Measurements from ENCODE around the gene DHX9.
"Not testable (repeated sequence)": the region's sequence is repeated elsewhere in the genome, so short reads cannot be mapped to it uniquely, and the experiment has no call there.

Gene DHX9

DNA sequence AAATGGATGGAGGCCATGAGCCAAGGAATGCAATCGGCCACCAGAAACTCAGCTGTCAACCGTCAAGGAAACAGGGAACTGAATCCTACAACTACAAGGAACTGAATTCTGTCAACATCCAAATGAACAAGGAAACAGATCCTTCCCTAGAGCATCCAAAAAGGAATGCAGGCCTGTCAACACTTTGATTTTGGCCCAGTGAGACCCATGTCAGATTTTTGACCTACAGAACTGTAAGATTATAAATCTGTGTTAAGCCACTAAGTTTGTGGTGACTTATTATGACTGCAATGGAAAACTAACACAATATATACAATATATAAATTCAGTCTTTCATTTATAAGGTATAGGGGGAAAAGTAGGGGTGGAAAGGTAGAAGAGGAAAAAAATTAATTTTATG is 58.5 kb downstream of the DHX9 start:
- DNase-seq = no peak

DNA sequence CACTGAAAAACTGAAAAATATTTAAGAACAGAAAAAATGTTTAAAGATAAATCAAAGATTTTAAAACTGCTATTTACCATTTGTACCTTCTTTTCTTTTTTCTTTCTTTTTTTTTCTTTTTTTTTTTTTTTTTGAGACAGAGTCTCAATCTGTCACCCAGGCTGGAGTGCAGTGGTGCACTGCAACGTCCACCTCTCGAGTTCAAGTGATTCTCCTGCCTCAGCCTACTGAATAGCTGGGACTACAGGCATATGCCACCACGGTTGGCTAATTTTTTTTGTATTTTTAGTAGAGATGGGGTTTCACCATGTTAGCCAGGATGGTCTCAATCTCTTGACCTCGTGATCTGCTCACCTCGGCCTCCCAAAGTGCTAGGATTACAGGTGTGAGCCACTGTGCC is 62.8 kb downstream of the DHX9 start:
- not testable (repeated sequence) for DNase-seq

DNA sequence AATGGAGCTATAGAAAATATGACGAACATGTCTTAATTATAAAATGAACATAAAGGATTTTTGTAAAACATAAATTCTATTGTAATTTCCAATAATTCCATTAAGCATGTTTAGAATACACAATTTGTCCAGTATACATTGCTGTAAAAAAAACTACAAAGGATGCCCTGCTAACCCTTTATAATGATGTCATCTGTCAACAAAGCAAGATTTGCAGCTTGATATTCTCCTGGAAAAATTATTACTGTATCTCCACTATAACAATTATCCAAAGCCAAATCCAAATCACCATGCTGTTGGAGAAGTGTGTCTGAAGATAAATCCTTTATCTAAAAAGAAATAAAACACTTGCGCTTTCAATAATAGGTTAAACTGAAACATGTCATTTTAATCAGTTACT is 66.2 kb downstream of the DHX9 start:
- DNase-seq = no peak

DNA sequence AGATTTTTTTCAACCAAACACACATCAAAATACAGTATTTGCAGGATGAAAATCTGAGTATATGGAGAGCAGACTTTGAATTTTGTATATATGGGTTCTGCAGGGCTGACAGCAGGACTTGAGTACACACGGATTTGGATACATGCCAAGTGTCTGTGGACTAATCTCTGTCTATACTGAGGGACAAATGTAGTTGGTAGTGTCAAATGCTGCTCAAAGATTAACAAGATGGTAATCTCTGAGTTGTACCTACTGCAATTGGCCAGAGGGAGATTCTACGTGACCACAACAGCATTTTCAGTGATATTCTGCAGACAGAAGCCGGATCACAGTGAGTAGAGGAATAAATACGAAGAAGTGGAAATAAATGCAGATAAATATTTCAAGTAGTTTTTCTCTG is 70.4 kb downstream of the DHX9 start:
- peak; percentile 73 for DNase-seq

DNA sequence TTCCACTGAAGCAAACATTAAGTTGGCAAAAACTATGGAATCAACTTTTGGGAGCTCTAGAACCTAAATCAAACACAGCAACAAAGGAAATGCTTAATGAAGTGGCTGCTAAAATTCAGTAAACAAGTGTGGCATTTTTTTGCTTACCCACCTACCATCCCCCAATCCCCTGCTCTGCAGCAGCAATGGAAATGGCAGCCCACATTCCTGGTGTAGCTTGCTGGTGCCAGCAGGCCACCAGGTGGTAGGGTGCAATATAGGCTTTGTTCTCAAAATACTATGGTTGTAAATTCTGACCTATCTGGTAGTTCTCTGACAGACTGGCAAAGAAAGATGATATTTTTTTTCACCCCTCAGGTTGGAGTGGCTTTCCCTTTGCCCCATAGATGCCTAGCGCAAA is 71.0 kb downstream of the DHX9 start:
- peak; percentile 14 for DNase-seq

DNA sequence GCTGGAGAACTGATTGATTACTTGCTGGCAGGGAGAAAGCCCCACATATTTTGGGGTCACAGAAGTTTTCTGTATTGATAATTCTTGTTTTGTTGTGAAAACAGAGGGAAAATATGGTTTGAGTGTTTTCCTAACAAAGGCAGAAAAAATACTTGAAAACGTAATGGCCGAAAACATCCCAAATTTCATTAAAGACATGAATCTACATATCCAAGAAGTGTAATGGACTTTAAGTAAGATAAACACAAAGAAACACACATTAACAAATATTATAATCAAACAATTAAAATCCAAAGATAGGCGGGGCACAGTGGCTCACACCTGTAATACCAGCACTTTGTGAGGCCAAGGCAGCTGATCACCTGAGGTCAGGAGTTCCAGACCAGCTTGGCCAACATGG is 74.3 kb downstream of the DHX9 start:
- no peak for DNase-seq

DNA sequence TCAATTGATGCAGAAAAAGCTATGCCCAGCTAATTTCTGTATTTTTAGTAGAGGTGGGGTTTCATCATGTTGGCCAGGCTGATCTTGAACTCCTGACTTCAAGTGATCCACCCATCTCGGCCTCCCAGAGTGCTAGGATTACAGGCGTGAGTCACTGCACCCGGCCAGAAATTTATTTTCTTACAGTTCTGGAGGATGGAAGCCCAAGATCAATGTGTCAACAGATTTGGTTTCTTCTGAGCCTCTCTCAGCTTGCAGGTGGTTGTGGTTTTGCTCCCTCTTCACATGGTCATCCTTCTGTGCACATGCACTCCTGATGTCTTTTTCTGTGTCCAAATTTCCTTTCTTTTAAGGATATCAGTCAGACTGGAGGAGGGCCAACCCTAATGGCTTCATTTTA is 78.2 kb downstream of the DHX9 start:
- no peak for DNase-seq

DNA sequence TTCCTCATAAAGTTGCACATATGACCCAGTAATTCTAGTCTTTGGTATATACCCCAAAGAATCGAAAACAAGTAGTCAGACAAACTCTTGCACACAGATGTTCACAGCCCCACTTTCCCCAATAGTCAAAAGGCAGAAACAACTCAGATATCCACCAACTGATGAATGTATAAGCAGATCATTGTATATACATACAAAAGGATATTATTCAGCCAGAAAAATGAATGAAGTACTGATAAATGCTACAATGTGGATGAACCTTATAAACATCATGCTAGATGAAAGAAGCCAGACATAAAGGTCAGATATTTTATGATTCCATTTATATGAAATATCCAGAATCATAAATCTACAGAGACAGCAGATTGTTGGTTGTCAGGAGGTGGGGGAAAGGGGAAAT is 86.5 kb downstream of the DHX9 start:
- no peak for DNase-seq

DNA sequence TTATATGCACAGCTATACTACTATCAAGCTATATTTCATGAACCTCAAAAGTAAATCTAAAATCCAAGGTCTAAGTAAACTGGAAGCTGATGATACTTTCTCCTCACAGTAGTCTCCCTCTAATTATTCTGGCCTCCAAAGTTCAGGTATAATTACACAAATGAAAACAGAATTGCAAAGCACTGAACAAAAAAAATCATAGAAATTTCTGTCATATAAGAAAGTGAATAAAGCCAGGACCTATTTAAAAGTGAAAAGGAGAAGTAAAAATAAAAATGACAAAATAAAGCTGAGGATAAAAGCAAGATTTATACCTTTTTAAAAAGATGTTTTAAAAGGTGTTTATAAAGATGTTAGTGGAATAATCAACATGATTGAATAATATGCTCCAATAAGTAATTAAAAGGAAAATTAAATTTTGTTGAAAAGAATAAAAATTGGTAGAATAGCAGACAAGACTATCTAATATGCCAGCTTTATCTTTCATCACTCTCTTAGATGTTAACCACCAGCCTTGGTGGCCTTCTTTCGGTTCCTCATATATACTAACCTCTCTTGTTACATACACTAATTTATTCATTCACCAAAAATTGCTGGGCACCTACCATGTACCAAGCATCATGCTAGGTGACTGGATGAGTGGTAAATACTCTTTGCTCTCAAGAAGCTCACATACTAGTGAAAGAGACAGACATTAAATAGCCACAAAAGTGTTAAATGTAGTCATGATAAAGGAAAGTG is 88.7 kb downstream of the DHX9 start:
- peak; percentile 56 for DNase-seq

DNA sequence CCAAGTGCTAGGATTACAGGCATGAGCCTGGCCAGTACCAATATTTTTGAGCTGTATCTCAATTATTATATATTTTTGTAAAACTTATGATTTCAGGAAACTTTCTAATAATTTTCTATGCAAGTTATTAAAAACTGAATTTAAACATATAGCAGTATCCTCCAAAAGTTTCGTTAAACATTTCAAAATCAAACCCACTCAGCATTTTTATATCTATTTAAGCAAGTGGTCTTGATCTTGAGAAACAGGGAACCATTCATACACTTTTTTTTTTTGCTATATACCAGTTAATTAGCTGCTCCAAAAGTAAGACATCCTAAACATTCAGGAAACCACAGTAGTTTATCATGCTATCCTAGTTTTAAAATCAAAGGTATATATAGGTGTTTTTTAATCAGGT is 91.8 kb downstream of the DHX9 start:
- no peak for DNase-seq

DNA sequence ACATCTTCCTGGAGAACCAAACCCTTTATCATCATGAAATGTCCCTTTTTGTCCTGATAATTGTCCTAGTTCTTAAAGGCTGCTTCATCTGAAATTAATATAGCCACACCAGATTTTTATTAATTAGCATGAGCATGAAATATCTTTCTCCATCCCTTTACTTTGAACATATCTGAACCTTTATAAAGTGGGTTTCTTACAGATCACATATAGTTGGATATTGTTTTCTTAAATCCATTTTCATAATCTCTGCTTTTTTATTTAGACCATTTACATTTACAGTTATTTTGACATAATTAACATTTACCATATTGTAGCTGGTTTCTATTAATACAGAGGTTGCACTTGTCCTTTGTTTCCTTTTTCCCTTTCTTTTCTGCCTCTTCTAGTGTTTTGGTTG is 96.6 kb downstream of the DHX9 start:
- DNase-seq = no peak

Measured in hematopoietic multipotent progenitor cell treated with erythropoietin and hydrocortisone succinate and interleukin-3 and kit ligand, for 4 days (in vitro differentiated cells).